Activated CD4-positive, alpha-beta memory T cell treated with anti-CD3 and anti-CD28 coated beads for 36 hours (primary cell): Measurements from ENCODE around the gene ACAP1. TPM values are rescaled to one million over a fixed set of nuclear protein-coding genes. Genes with fewer than 3 reads are reported as not detected.

Experiments used
- CTCF ChIA-PET: fragments of 350-600 bp; sonication (Branson Sonifier 250); formaldehyde crosslinking; loops from one replicate; lab custom pipeline; 2021; ENCODE audit warnings: antibody characterized with exemption, inconsistent platforms; lab: Charles Lee
- POLR2A ChIA-PET: fragments of 350-600 bp; sonication (Branson Sonifier 250); formaldehyde crosslinking; loops from one replicate; lab custom pipeline; 2021; ENCODE audit warnings: antibody characterized with exemption; lab: Charles Lee
- DNase-seq: peaks from one replicate; pipeline ENCODE4 v3.0.0-alpha.2; 2020
- H3K27ac Mint-ChIP-seq: one replicate; pipeline ENCODE4 v1.8.0; 2021; ENCODE audit warnings: mixed read lengths
- H3K27me3 Mint-ChIP-seq: one replicate; pipeline ENCODE4 v1.8.0; 2021; ENCODE audit warnings: mixed read lengths
- H3K36me3 Mint-ChIP-seq: one replicate; pipeline ENCODE4 v1.8.0; 2021; ENCODE audit warnings: mixed read lengths
- H3K4me1 Mint-ChIP-seq: one replicate; pipeline ENCODE4 v1.8.0; 2021; ENCODE audit warnings: low read depth, mixed read lengths
- H3K4me3 Mint-ChIP-seq: one replicate; pipeline ENCODE4 v1.8.0; 2021; ENCODE audit warnings: mild to moderate bottlenecking, mixed read lengths
- H3K9me3 Mint-ChIP-seq: one replicate; pipeline ENCODE4 v1.8.0; 2021; ENCODE audit warnings: mixed read lengths
- intact Hi-C: fragments of 100-400 bp; cut with micrococcal nuclease; formaldehyde crosslinking; loops from one replicate; pipeline ENCODE4 v1.15.1; 2023
- total RNA-seq, 2 experiments: library from RNA; stranded (reverse); gene quantifications; one replicate each; pipeline ENCODE4 v1.2.3, GENCODE V29; 2021

The ACAP1 gene
- total RNA-seq, 2 experiments from 2014 or later: 391 to 405 TPM

DNA sequence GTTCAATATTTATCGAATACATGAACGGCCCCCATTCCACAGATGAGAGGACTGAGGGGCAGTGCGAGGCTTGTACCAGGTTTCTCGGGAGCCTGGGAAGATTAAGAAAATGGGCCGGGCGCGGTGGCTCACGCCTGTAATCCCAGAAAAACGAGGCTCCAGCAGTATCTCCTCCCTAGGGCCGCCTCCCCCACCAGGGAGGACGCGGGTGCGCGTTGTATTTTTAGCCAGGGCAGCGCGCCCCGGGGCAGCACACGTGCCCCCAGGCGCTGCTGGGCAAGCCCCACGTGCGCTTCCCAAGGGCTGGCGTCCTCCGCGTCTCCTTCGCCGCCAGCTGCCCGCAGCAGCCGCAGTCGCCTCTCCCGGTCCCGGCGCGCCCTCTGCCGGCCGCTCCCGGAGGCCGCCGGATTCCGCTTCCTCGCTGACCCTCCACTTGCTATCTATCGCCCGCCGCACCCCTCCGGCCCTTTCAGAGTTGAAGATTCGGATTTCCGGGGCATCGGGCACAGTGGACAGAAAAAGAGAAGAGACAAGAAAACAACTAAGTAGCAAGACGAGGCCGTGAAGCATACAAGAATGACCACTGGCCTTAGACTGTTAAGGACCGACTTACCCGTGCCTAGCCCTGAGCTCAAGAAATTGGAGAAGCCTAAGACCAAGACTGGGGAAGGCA, 40.0 kb upstream of the ACAP1 start:
- no peak overlapping the region for H3K27ac Mint-ChIP-seq
- H3K36me3 Mint-ChIP-seq: no peaks in the 10 kb centered on the region
- H3K4me1 Mint-ChIP-seq: peaks cover 21% of the 10 kb centered on the region
- peak; percentile 79 for DNase-seq
- CTCF ChIA-PET: interaction anchor here (0.5 to 5.5 kb wide), 46 partner anchors 8 to 636 kb away, joined by 3 to 145 read pairs (median 4); partner anchors contain the start of genes ACADVL, ACAP1, DLG4 and DVL2
- POLR2A ChIA-PET: interaction anchor here (0.6 to 1.7 kb wide), 5 partner anchors 9 to 258 kb away, joined by 3 to 8 read pairs (median 4); partner anchors contain the start of gene SLC2A4
- no peaks in the 10 kb centered on the region for H3K9me3 Mint-ChIP-seq
- peaks cover 26% of the 10 kb centered on the region for H3K27me3 Mint-ChIP-seq
- H3K4me3 Mint-ChIP-seq: peak overlapping the region; percentile 35
- intact Hi-C loops: loop anchor here (1.0 to 2.0 kb wide), 3 partner anchors 16 to 250 kb away; no protein-coding TSS in a partner anchor

- Mint-ChIP-seq H3K9me3 (no peaks in the 10 kb centered on the region), H3K4me1 (peaks cover 2% of the 10 kb centered on the region), H3K4me3 (no peak overlapping the region), H3K36me3 (peaks cover 14% of the 10 kb centered on the region), H3K27me3 (peaks cover 2% of the 10 kb centered on the region), H3K27ac (no peak overlapping the region)
- POLR2A ChIA-PET: interaction anchor here (0.6 to 1.3 kb wide), 2 partner anchors 180 to 248 kb away, joined by 3 read pairs; partner anchors contain the start of gene POLR2A
- no peak for DNase-seq
- intact Hi-C loops: no loop called here
- CTCF ChIA-PET: interaction anchor here (0.7 to 1.7 kb wide), 2 partner anchors 8 to 256 kb away, joined by 3 to 12 read pairs; no protein-coding TSS in a partner anchor
Measured at GRCh38 chr17:7304179-7304578, 32.1 kb upstream of the ACAP1 start.

GRCh38 chr17:7306911-7307685, 29.2 kb upstream of the ACAP1 start, which contains the start of gene EIF5A:
Gene EIF5A (plus strand): TSS chr17:7307628. CDS start chr17:7309636, 2,008 bp downstream.
- Mint-ChIP-seq H3K4me3 (peak within 1 kb of the TSS; percentile 85), H3K27ac (peak within 1 kb of the TSS; percentile 97), H3K27me3 (peaks cover 2% of the 10 kb centered on the region), H3K36me3 (peaks cover 41% of the 10 kb centered on the region), H3K9me3 (no peaks in the 10 kb centered on the region), H3K4me1 (peaks cover 29% of the 10 kb centered on the region)
- CTCF ChIA-PET: interaction anchor here (1.0 to 1.2 kb wide), 2 partner anchors 27 to 73 kb away, joined by 3 to 4 read pairs; partner anchors contain the start of gene DVL2
- POLR2A ChIA-PET: no interaction called here
- intact Hi-C loops: loop anchor here (1.0 to 5.0 kb wide), 10 partner anchors 22 to 535 kb away; partner anchors contain the start of genes ELP5, NEURL4, PHF23 and POLR2A
- peak; percentile 100 for DNase-seq

DNA sequence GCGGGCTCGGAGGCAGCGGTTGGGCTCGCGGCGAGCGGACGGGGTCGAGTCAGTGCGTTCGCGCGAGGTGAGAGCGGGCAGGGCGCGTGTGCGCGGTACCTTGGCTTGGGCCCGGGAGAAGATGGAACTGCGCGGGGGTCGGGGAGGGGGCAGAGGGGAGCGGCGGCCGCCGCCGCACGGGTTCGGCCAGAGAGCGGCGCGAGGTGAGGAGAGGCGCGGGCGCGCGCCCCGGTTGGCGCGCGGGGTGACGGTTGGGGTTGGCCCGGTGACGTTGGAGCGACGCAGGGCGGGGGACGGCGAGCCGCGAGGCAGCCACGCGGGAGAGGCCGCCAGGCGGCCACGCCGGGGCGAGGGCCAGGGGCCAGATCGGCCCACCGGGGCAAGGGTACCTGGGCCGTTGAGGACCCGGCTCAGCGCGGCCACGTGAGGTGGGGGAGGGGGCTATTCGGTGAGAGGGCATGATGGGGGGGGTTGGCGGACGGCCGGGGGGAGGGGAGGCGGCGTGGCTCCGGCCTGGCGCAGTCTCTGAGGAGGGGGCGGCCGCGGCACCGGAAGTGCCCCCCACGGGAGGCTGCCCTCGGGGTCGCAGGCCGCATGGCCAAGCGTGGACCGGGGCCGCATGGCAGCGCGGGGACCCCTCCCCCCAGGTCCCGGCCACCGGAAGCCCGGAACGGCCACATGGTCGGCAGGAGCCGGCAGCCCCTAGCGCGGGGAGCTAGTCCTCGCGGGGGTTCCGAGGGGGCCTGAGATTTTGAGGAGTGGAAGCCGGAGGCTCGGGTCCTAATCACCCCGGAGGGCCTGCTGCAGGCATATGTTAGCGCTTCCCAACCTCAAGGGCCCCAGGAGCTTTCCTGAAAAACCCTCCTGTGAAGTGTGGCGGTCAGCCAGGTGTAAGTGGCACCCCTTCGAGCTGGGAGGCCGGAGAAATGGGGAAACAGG, 28.4 kb upstream of the ACAP1 start:
- Mint-ChIP-seq H3K4me1 (peaks cover 37% of the 10 kb centered on the region), H3K27ac (peak overlapping the region; percentile 97), H3K9me3 (no peaks in the 10 kb centered on the region), H3K27me3 (peaks cover 2% of the 10 kb centered on the region), H3K36me3 (peaks cover 50% of the 10 kb centered on the region), H3K4me3 (peak overlapping the region; percentile 85)
- CTCF ChIA-PET: interaction anchor here (0.8 to 1.2 kb wide), 3 partner anchors 12 to 253 kb away, joined by 3 to 4 read pairs (median 3); partner anchors contain the start of gene SENP3
- POLR2A ChIA-PET: interaction anchor here (0.7 to 2.4 kb wide), 8 partner anchors 13 to 379 kb away, joined by 3 to 13 read pairs (median 4); partner anchors contain the start of genes CTDNEP1, ELP5, NEURL4 and POLR2A
- intact Hi-C loops: loop anchor here (1.0 to 5.0 kb wide), 10 partner anchors 21 to 534 kb away; partner anchors contain the start of genes ELP5, NEURL4, PHF23 and POLR2A
- peak; percentile 66 for DNase-seq

GRCh38 chr17:7308625-7309433, 27.5 kb upstream of the ACAP1 start:
- H3K4me1 Mint-ChIP-seq: peaks cover 46% of the 10 kb centered on the region
- intact Hi-C loops: loop anchor here (5.0 kb wide), 2 partner anchors 93 to 533 kb away; partner anchors contain the start of gene TMEM256

DNA sequence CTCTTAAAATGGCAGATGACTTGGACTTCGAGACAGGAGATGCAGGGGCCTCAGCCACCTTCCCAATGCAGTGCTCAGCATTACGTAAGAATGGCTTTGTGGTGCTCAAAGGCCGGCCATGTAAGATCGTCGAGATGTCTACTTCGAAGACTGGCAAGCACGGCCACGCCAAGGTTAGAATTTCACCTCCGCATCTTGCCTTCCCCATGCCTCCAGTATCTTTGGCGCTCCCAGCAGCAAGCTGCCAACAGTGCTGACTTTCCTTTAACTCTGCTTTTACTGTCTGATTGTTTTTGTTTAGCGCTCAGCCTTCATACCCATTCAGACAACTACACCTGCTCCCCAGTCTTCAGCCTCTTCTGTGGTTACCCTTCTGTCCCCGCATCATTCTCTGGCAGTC, 26.7 kb upstream of the ACAP1 start:
- peaks cover 2% of the 10 kb centered on the region for H3K27me3 Mint-ChIP-seq
- ChIA-PET POLR2A (interaction anchor here (0.6 to 2.4 kb wide), 9 partner anchors 17 to 377 kb away, joined by 3 to 13 read pairs (median 4); partner anchors contain the start of genes ACAP1, NEURL4, POLR2A and TP53), CTCF (interaction anchor here (1.1 to 1.8 kb wide), 3 partner anchors 11 to 29 kb away, joined by 4 to 9 read pairs (median 6); partner anchors contain the start of gene SLC2A4)
- H3K4me3 Mint-ChIP-seq: peak overlapping the region; percentile 85
- H3K4me1 Mint-ChIP-seq: peaks cover 54% of the 10 kb centered on the region
- intact Hi-C loops: loop anchor here (5.0 kb wide), 2 partner anchors 93 to 533 kb away; partner anchors contain the start of gene TMEM256
- DNase-seq: no peak
- peaks cover 53% of the 10 kb centered on the region for H3K36me3 Mint-ChIP-seq
- H3K9me3 Mint-ChIP-seq: no peaks in the 10 kb centered on the region
- H3K27ac Mint-ChIP-seq: peak overlapping the region; percentile 97

More at GRCh38 chr17:7308625-7309433, 27.5 kb upstream of the ACAP1 start:
- Mint-ChIP-seq H3K36me3 (peaks cover 53% of the 10 kb centered on the region), H3K4me3 (peak overlapping the region; percentile 85), H3K27me3 (peaks cover 2% of the 10 kb centered on the region), H3K27ac (peak overlapping the region; percentile 97), H3K9me3 (no peaks in the 10 kb centered on the region)
- POLR2A ChIA-PET: interaction anchor here (0.6 to 2.4 kb wide), 14 partner anchors 12 to 378 kb away, joined by 3 to 13 read pairs (median 3); partner anchors contain the start of genes ACAP1, CTDNEP1, ELP5 and NEURL4
- CTCF ChIA-PET: interaction anchor here (0.8 to 1.8 kb wide), 6 partner anchors 11 to 252 kb away, joined by 3 to 9 read pairs (median 4); partner anchors contain the start of genes SENP3 and SLC2A4
- DNase-seq: peak; percentile 90

GRCh38 chr17:7311110-7311705, 25.1 kb upstream of the ACAP1 start:
- ChIA-PET POLR2A (interaction anchor here (1.1 to 1.3 kb wide), 2 partner anchors 18 to 266 kb away, joined by 3 read pairs; no protein-coding TSS in a partner anchor), CTCF (interaction anchor here (1.9 kb wide), 2 partner anchors 13 to 249 kb away, joined by 4 read pairs; no protein-coding TSS in a partner anchor)
- peaks cover 56% of the 10 kb centered on the region for H3K36me3 Mint-ChIP-seq
- peaks cover 2% of the 10 kb centered on the region for H3K27me3 Mint-ChIP-seq
- H3K27ac Mint-ChIP-seq: peak overlapping the region; percentile 70
- no peaks in the 10 kb centered on the region for H3K9me3 Mint-ChIP-seq
- H3K4me3 Mint-ChIP-seq: no peak overlapping the region
- peaks cover 58% of the 10 kb centered on the region for H3K4me1 Mint-ChIP-seq
- DNase-seq: no peak
- intact Hi-C loops: no loop called here

- Mint-ChIP-seq H3K4me1 (peaks cover 61% of the 10 kb centered on the region), H3K9me3 (no peaks in the 10 kb centered on the region), H3K27me3 (no peaks in the 10 kb centered on the region), H3K4me3 (no peak overlapping the region), H3K27ac (peak overlapping the region; percentile 56), H3K36me3 (peaks cover 55% of the 10 kb centered on the region)
- ChIA-PET CTCF (interaction anchor here (0.9 to 1.1 kb wide), 2 partner anchors 11 to 12 kb away, joined by 3 to 6 read pairs; no protein-coding TSS in a partner anchor), POLR2A (interaction anchor here (0.7 to 2.3 kb wide), 5 partner anchors 16 to 271 kb away, joined by 3 to 19 read pairs (median 4); partner anchors contain the start of genes ACAP1, MPDU1 and NEURL4)
- no peak for DNase-seq
- intact Hi-C loops: no loop called here
Measured at GRCh38 chr17:7312432-7313087, 23.8 kb upstream of the ACAP1 start.
